ENCODE measurements around the gene AVEN. TPM values are rescaled to one million over a fixed set of nuclear protein-coding genes. Genes with fewer than 3 reads are reported as not detected.

AVEN gene
- total and polyA plus RNA-seq, 9 of the 15 experiments (the other 6 are each of a cell fraction or from before 2014, with no cell fraction given): 1.5 to 6.4 (median 4.7) TPM

DNA sequence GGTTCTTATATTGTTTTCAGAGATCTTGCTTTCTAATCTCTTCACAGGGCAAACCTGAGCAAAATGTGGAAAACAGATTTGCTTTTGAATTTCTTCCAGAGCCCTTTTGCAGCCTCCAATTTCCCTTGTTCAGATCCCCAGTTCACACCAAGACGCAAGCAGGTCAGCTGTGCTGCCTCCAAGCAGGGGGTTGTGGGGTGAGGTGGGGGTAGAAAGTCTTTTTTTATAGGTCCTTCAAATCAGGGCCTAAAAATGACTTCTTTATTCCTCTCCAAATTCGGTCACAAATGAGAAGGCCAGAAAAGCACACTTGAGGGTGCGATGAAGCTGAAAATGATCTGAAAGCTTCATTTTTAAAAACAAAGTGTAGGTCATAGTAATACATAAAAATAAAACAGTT lies 26.3 kb upstream of the AVEN start (continued):
- TF ChIP-seq, protein P1, sequence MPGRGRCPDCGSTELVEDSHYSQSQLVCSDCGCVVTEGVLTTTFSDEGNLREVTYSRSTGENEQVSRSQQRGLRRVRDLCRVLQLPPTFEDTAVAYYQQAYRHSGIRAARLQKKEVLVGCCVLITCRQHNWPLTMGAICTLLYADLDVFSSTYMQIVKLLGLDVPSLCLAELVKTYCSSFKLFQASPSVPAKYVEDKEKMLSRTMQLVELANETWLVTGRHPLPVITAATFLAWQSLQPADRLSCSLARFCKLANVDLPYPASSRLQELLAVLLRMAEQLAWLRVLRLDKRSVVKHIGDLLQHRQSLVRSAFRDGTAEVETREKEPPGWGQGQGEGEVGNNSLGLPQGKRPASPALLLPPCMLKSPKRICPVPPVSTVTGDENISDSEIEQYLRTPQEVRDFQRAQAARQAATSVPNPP (IDR thresholded peaks at IDR 0.05; ENCODE audit: borderline replicate concordance, insufficient read depth, insufficient read length): no peak
- TF ChIP-seq HNRNPUL1 (IDR thresholded peaks at IDR 0.05; ENCODE audit: low read length): no peak
- no peak for TF ChIP-seq SUPT5H (IDR thresholded peaks at IDR 0.05)
- no peak for TF ChIP-seq ETV5 (CRISPR knock-in tag; IDR thresholded peaks at IDR 0.05; ENCODE audit: low read depth)
- no peak for TF ChIP-seq GTF2A2 (tag; IDR thresholded peaks at IDR 0.05)

DNA sequence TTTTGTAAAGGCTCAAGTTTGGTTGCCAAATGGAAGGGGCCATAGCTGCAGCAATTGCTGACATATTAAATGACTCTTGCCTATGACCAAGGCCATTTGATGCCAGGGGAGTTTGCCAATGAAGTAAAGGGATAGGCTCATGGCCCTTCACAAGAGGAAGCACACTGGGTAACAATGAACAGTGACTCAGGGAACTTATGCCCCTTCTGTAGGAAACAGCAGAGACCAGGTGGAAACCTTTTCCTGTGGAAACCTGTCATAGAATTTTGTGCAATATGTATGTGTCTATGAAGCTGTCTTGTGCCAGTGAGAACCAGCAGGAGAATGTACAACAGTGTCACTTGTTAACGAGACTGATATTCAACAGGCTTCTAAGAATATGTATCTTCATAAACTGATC lies 25.4 kb upstream of the AVEN start:
- in situ Hi-C loops (cut with MboI) (loop anchor here (10.0 kb wide), 1 partner anchor 300 kb away; the partner anchor contains the start of gene LPCAT4), intact Hi-C loops (cut with micrococcal nuclease) (loop anchor here (2.0 kb wide), 1 partner anchor 44 kb away; no protein-coding TSS in a partner anchor)
- no TSS peak for BruUV-seq (replicated peaks)
- no peak for ATAC-seq
- no peaks in the 10 kb centered on the region for H3K4me1 ChIP-seq (replicated peaks in 1 of 2; ENCODE audit: control insufficient read depth in 2 of 2, insufficient read depth in 2 of 2, low read length in 2 of 2)
- no peaks in the 10 kb centered on the region for H4K20me1 ChIP-seq (replicated peaks; ENCODE audit: control insufficient read depth, insufficient read depth, low read length)
- no peaks in the 10 kb centered on the region for H3K36me3 ChIP-seq (ENCODE audit: control insufficient read depth, insufficient read depth, low read length)
- no peak overlapping the region for H3K9ac ChIP-seq (ENCODE audit: insufficient read depth in 1 of 2, low read depth in 2 of 2, low read length in 2 of 2)
- no peaks in the 10 kb centered on the region for H3K79me2 ChIP-seq (ENCODE audit: control insufficient read depth, insufficient read depth, low read length)
- ChIA-PET POLR2A (interaction anchor here (1.0 kb wide), 1 partner anchor 169 kb away, joined by 3 read pairs; no protein-coding TSS in a partner anchor), CTCF (ENCODE audit: low intra/inter-chr PET ratio) (no interaction called here)
- no peaks in the 10 kb centered on the region for H3K9me1 ChIP-seq (ENCODE audit: control insufficient read depth, insufficient read depth, low read length)
- no peak overlapping the region for H2AFZ ChIP-seq (ENCODE audit: low read depth, low read length)
- H3K4me2 ChIP-seq (ENCODE audit: insufficient read depth, low read length): no peak overlapping the region
- WGBS (ENCODE audit: insufficient coverage, low coverage, missing lambda C conversion rate): 0% methylated on average over 1 of the region's 1 CpG
- peaks cover 2 to 3% of the 10 kb centered on the region in 2 experiments; a peak in 2 of 5 replicates for H3K27me3 ChIP-seq (ENCODE audit: control insufficient read depth in 2 of 2, insufficient read depth in 2 of 2, low read length in 2 of 2)
- FAIRE-seq: no peak
- no peak for DNase-seq (ENCODE audit: extremely low read depth in 1 of 4, low spot score in 3 of 4)
- H3K27ac ChIP-seq (ENCODE audit: extremely low read depth, low read depth, low read length): no peak overlapping the region
- no peaks in the 10 kb centered on the region; the same call in 1 of the 2 replicates for H3K9me3 ChIP-seq (replicated peaks; ENCODE audit: control insufficient read depth, insufficient read depth, low read depth, low read length)
- H3K4me3 ChIP-seq: no peak overlapping the region
- TF ChIP-seq ARHGAP35 (IDR thresholded peaks at IDR 0.05; ENCODE audit: partially characterized antibody) (no peak), PCBP1 (IDR thresholded peaks at IDR 0.05; ENCODE audit: low read depth, low read length, poor library complexity, severe bottlenecking) (no peak), LCOR (CRISPR knock-in tag; IDR thresholded peaks at IDR 0.05) (no peak), TEAD2 (tag; IDR thresholded peaks at IDR 0.05) (no peak), DNMT1 (IDR thresholded peaks at IDR 0.05) (no peak), RBM17 (IDR thresholded peaks at IDR 0.05; ENCODE audit: borderline replicate concordance, low read depth, low read length) (no peak), ZNF583 (CRISPR knock-in tag; IDR thresholded peaks at IDR 0.05) (no peak)
- TF ChIP-seq, protein P2, sequence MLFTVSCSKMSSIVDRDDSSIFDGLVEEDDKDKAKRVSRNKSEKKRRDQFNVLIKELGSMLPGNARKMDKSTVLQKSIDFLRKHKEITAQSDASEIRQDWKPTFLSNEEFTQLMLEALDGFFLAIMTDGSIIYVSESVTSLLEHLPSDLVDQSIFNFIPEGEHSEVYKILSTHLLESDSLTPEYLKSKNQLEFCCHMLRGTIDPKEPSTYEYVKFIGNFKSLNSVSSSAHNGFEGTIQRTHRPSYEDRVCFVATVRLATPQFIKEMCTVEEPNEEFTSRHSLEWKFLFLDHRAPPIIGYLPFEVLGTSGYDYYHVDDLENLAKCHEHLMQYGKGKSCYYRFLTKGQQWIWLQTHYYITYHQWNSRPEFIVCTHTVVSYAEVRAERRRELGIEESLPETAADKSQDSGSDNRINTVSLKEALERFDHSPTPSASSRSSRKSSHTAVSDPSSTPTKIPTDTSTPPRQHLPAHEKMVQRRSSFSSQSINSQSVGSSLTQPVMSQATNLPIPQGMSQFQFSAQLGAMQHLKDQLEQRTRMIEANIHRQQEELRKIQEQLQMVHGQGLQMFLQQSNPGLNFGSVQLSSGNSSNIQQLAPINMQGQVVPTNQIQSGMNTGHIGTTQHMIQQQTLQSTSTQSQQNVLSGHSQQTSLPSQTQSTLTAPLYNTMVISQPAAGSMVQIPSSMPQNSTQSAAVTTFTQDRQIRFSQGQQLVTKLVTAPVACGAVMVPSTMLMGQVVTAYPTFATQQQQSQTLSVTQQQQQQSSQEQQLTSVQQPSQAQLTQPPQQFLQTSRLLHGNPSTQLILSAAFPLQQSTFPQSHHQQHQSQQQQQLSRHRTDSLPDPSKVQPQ (CRISPR knock-in tag; IDR thresholded peaks at IDR 0.05; ENCODE audit: borderline replicate concordance): no peak
- TF ChIP-seq, protein P3, sequence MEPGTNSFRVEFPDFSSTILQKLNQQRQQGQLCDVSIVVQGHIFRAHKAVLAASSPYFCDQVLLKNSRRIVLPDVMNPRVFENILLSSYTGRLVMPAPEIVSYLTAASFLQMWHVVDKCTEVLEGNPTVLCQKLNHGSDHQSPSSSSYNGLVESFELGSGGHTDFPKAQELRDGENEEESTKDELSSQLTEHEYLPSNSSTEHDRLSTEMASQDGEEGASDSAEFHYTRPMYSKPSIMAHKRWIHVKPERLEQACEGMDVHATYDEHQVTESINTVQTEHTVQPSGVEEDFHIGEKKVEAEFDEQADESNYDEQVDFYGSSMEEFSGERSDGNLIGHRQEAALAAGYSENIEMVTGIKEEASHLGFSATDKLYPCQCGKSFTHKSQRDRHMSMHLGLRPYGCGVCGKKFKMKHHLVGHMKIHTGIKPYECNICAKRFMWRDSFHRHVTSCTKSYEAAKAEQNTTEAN (CRISPR knock-in tag; IDR thresholded peaks at IDR 0.05): no peak
- TF ChIP-seq, protein P4, sequence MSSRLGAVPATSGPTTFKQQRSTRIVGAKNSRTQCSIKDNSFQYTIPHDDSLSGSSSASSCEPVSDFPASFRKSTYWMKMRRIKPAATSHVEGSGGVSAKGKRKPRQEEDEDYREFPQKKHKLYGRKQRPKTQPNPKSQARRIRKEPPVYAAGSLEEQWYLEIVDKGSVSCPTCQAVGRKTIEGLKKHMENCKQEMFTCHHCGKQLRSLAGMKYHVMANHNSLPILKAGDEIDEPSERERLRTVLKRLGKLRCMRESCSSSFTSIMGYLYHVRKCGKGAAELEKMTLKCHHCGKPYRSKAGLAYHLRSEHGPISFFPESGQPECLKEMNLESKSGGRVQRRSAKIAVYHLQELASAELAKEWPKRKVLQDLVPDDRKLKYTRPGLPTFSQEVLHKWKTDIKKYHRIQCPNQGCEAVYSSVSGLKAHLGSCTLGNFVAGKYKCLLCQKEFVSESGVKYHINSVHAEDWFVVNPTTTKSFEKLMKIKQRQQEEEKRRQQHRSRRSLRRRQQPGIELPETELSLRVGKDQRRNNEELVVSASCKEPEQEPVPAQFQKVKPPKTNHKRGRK (tag; IDR thresholded peaks at IDR 0.05): no peak
